Fibroblast of pulmonary artery (primary cell): ENCODE results near the gene INSYN2B.

Source experiments
- DNase-seq: peaks from one replicate; pipeline ENCODE4 v3.0.0-alpha.2; 2010; ENCODE audit warnings: low read depth
- H3K4me3 ChIP-seq: replicated peaks from 2 replicates; pipeline ENCODE4 v1.5.1; 2011; ENCODE audit warnings: low read depth, mild to moderate bottlenecking, control low read depth, low read length, moderate library complexity
- CTCF ChIP-seq: IDR thresholded peaks from 2 replicates; pipeline ENCODE4 v1.5.1; 2011; ENCODE audit warnings: mild to moderate bottlenecking, control low read depth, low read length, inconsistent platforms; ENCODE audit errors: missing control alignments

Gene INSYN2B

GRCh38 chr5:169923988-169924387, 56.3 kb downstream of the INSYN2B start:
- TF ChIP-seq CTCF, result no peak
- no peak for DNase-seq
- no peak overlapping the region for H3K4me3 ChIP-seq

GRCh38 chr5:169922474-169922873, 57.8 kb downstream of the INSYN2B start:
- no peak for DNase-seq
- TF ChIP-seq CTCF, result no peak
- H3K4me3 ChIP-seq, result no peak overlapping the region

- TF ChIP-seq CTCF, result no peak
- no peak for DNase-seq
- no peak overlapping the region for H3K4me3 ChIP-seq
These were observed 58.3 kb downstream of the INSYN2B start for GRCh38 chr5:169921949-169922348.

- no peak overlapping the region for H3K4me3 ChIP-seq
- DNase-seq, result no peak
- TF ChIP-seq CTCF, result no peak
These were observed 58.9 kb downstream of the INSYN2B start for GRCh38 chr5:169921384-169921783.

GRCh38 chr5:169920474-169920873, 59.8 kb downstream of the INSYN2B start:
- DNase-seq, result no peak
- no peak for TF ChIP-seq CTCF
- no peak overlapping the region for H3K4me3 ChIP-seq

GRCh38 chr5:169918228-169918627, 62.1 kb downstream of the INSYN2B start:
- no peak for TF ChIP-seq CTCF
- no peak for DNase-seq
- H3K4me3 ChIP-seq, result no peak overlapping the region

GRCh38 chr5:169917500-169917899, 62.8 kb downstream of the INSYN2B start:
- TF ChIP-seq CTCF, result no peak
- no peak overlapping the region for H3K4me3 ChIP-seq
- no peak for DNase-seq
